K562 (cell line): ENCODE measurements around the gene GOT1. TPM values are rescaled to one million over a fixed set of nuclear protein-coding genes. Genes with fewer than 3 reads are reported as not detected.

Experiments used
- CBFA2T3 ChIP-seq: fragments of 450-650 bp; IDR thresholded peaks from 2 replicates; pipeline ENCODE4 v1.6.1; 2017
- CHD7 ChIP-seq: fragments of 200-600 bp; sonication (generic); IDR thresholded peaks from one replicate; pipeline ENCODE4 v1.6.1; 2012; ENCODE audit warnings: mild to moderate bottlenecking, low read depth, low read length, inconsistent platforms
- E2F8 ChIP-seq: fragments of 450-650 bp; IDR thresholded peaks from 2 replicates; pipeline ENCODE4 v1.7.1; 2018; ENCODE audit warnings: mild to moderate bottlenecking, low read depth; ENCODE audit not compliant: partially characterized antibody
- NR2C1 ChIP-seq, 2 experiments: fragments of 450-650 bp; IDR thresholded peaks; 2 replicates each; pipeline ENCODE4 v1.6.1; 2017; ENCODE audit warnings: mild to moderate bottlenecking in 2 of 2, antibody characterized with exemption in 1 of 2, inconsistent platforms in 1 of 2, missing compliant biosample characterization in 1 of 2, missing genetic modification characterization in 1 of 2
- PBX2 ChIP-seq, 2 experiments: IDR thresholded peaks in 1 of 2; conservative IDR thresholded peaks in 1 of 2; 2 replicates each; pipeline ENCODE4 v1.6.1; 2016; ENCODE audit warnings: low read depth in 2 of 2, mild to moderate bottlenecking in 1 of 2, missing compliant biosample characterization in 1 of 2, missing genetic modification characterization in 1 of 2, moderate library complexity in 1 of 2
- POLR2H ChIP-seq: IDR thresholded peaks from 2 replicates; pipeline ENCODE4 v1.6.1; 2016; ENCODE audit warnings: missing genetic modification characterization, low read depth, mild to moderate bottlenecking, control low read depth, missing compliant biosample characterization, moderate library complexity
- ZNF766 ChIP-seq: fragments of 200-800 bp; sonication (Bioruptor generic); conservative IDR thresholded peaks from 2 replicates; pipeline ENCODE4 v1.6.1; 2016; ENCODE audit warnings: missing genetic modification characterization, missing compliant biosample characterization
- polyA plus RNA-seq, 8 experiments: library from polyadenylated mRNA; depleted of rRNA in 4 of 8; stranded (reverse) in 5 of 8; unstranded in 3 of 8; fragments of >200 nt; fragmentation: Nextera tagmentation in 2 of 8; fragmentation: Illumina TruSeq in 1 of 8; extraction: Ambion mirVana in 2 of 8; extraction: Trizol in 1 of 8; gene quantifications; 2 replicates each; pipeline versions ENCODE4 v1.2.1 to v1.2.3, GENCODE V29; 2011 to 2014; ENCODE audit warnings: inconsistent platforms in 1 of 8, missing spikeins in 1 of 8
- total RNA-seq, 7 experiments: library from RNA; depleted of rRNA in 6 of 7; stranded (reverse); fragments of >200 nt in 6 of 7; fragmentation: Illumina TruSeq in 2 of 7; extraction: Trizol in 2 of 7; gene quantifications; 2 replicates each; pipeline versions ENCODE4 v1.2.1 to v1.2.3, GENCODE V29; 2011 to 2021; ENCODE audit warnings: low replicate concordance in 1 of 7

Gene GOT1
- total and polyA plus RNA-seq, 9 of the 15 experiments (the other 6 are each of a cell fraction or from before 2014, with no cell fraction given) = 55.7 to 166 (median 75.4) TPM

- no peak for TF ChIP-seq CHD7
- TF ChIP-seq ZNF766 (CRISPR knock-in tag) = no peak
- TF ChIP-seq E2F8 = no peak
- peak; percentile 95 for TF ChIP-seq POLR2H
- TF ChIP-seq NR2C1 (IDR thresholded peaks at IDR 0.05) = peak; percentile 17; the same call in 1 of the 2 replicates
- no peak; the same call in 1 of the 2 replicates for TF ChIP-seq NR2C1 (tag; IDR thresholded peaks at IDR 0.05)
- no peak for TF ChIP-seq CBFA2T3
- TF ChIP-seq PBX2 (CRISPR knock-in tag; IDR thresholded peaks at IDR 0.05; ENCODE audit: low read depth) = no peak
- TF ChIP-seq PBX2 (tag; conservative IDR thresholded peaks at IDR 0.05; ENCODE audit: low read depth) = peak; percentile 87
These were observed at the start of gene GOT1 (continued) for GRCh38 chr10:99430451-99431189.
